Mesothelial cell of epicardium (in vitro differentiated cells): ENCODE data around the gene NR5A1. TPM values are rescaled to one million over a fixed set of nuclear protein-coding genes. Genes with fewer than 3 reads are reported as not detected.

Experiments
- DNase-seq, 2 experiments: peaks; one replicate each; pipeline ENCODE4 v3.0.0; 2021; ENCODE audit warnings: low spot score in 2 of 2; ENCODE audit not compliant: unreplicated experiment in 2 of 2
- H3K27ac Mint-ChIP-seq: 2 replicates; pipeline ENCODE4 v1.8.0; 2021; ENCODE audit warnings: mixed read lengths
- H3K27me3 Mint-ChIP-seq: 2 replicates; pipeline ENCODE4 v1.8.0; 2021; ENCODE audit warnings: low read depth, mixed read lengths
- H3K36me3 Mint-ChIP-seq: 2 replicates; pipeline ENCODE4 v1.8.0; 2021; ENCODE audit warnings: mixed read lengths
- H3K4me1 Mint-ChIP-seq: 2 replicates; pipeline ENCODE4 v1.8.0; 2021; ENCODE audit warnings: mixed read lengths
- H3K4me3 Mint-ChIP-seq: 2 replicates; pipeline ENCODE4 v1.8.0; 2021; ENCODE audit warnings: mild to moderate bottlenecking, moderate library complexity, mixed read lengths
- H3K9me3 Mint-ChIP-seq: 2 replicates; pipeline ENCODE4 v1.8.0; 2021; ENCODE audit warnings: mixed read lengths
- CTCF ChIP-seq: fragments of 200-600 bp; sonication (generic); IDR thresholded peaks from one replicate; pipeline ENCODE4 v1.5.0; 2021; ENCODE audit warnings: antibody characterized with exemption; ENCODE audit not compliant: unreplicated experiment
- total RNA-seq: library from RNA; stranded (reverse); gene quantifications from 3 replicates; pipeline ENCODE4 v1.2.1, GENCODE V29; 2021

The NR5A1 gene
- total RNA-seq, 1 donor from 2014 or later: 0.25 TPM

- DNase-seq: no peak
These were observed 49.9 kb downstream of the NR5A1 start for GRCh38 chr9:124457079-124457886.

GRCh38 chr9:124456341-124457078, 50.7 kb downstream of the NR5A1 start:
- no peak for DNase-seq

More at GRCh38 chr9:124457079-124457886, 49.9 kb downstream of the NR5A1 start:
- no peak overlapping the region for H3K4me3 Mint-ChIP-seq
- no peaks in the 10 kb centered on the region for H3K36me3 Mint-ChIP-seq
- TF ChIP-seq CTCF: no peak
- peaks cover 37% of the 10 kb centered on the region for H3K27me3 Mint-ChIP-seq
- H3K27ac Mint-ChIP-seq: no peak overlapping the region
- no peaks in the 10 kb centered on the region for H3K4me1 Mint-ChIP-seq
- H3K9me3 Mint-ChIP-seq: peaks cover 6% of the 10 kb centered on the region

GRCh38 chr9:124455820-124456219, 51.4 kb downstream of the NR5A1 start:
- H3K27ac Mint-ChIP-seq: no peak overlapping the region
- no peak for DNase-seq
- H3K9me3 Mint-ChIP-seq: peaks cover 6% of the 10 kb centered on the region
- peaks cover 42% of the 10 kb centered on the region for H3K27me3 Mint-ChIP-seq
- no peak overlapping the region for H3K4me3 Mint-ChIP-seq
- H3K4me1 Mint-ChIP-seq: peaks cover 2% of the 10 kb centered on the region
- TF ChIP-seq CTCF: no peak
- H3K36me3 Mint-ChIP-seq: no peaks in the 10 kb centered on the region

More at GRCh38 chr9:124456341-124457078, 50.7 kb downstream of the NR5A1 start:
- Mint-ChIP-seq H3K9me3 (peaks cover 6% of the 10 kb centered on the region), H3K36me3 (no peaks in the 10 kb centered on the region), H3K27ac (no peak overlapping the region), H3K27me3 (peaks cover 38% of the 10 kb centered on the region), H3K4me3 (no peak overlapping the region), H3K4me1 (no peaks in the 10 kb centered on the region)
- TF ChIP-seq CTCF: no peak

GRCh38 chr9:124454791-124455443, 52.3 kb downstream of the NR5A1 start:
- Mint-ChIP-seq H3K36me3 (no peaks in the 10 kb centered on the region), H3K27ac (no peak overlapping the region), H3K27me3 (peaks cover 45% of the 10 kb centered on the region), H3K4me1 (peaks cover 8% of the 10 kb centered on the region), H3K4me3 (no peak overlapping the region), H3K9me3 (no peaks in the 10 kb centered on the region)
- no peak for TF ChIP-seq CTCF
- no peak for DNase-seq

- TF ChIP-seq CTCF: no peak
- Mint-ChIP-seq H3K4me3 (no peak overlapping the region), H3K27ac (no peak overlapping the region), H3K9me3 (no peaks in the 10 kb centered on the region), H3K27me3 (peaks cover 48% of the 10 kb centered on the region), H3K4me1 (peaks cover 8% of the 10 kb centered on the region), H3K36me3 (no peaks in the 10 kb centered on the region)
- no peak for DNase-seq
These were observed 52.9 kb downstream of the NR5A1 start for GRCh38 chr9:124454296-124454695.
